Activated gamma-delta T cell treated with Interleukin-2 at 50 U/mL for 16 hours (primary cell): Measurements from ENCODE around the gene SPAG4.

ENCODE experiments used
- DNase-seq: peaks from one replicate; pipeline ENCODE4 v3.0.0-alpha.2; 2020

The SPAG4 gene

GRCh38 chr20:35615667-35616464 is at the start of gene SPAG4:
SPAG4 (plus strand) TSS chr20:35615829; CDS start chr20:35616004, 175 bp downstream.
- DNase-seq = peak; percentile 100

GRCh38 chr20:35568645-35569044 is 47.0 kb upstream of the SPAG4 start:
- no peak for DNase-seq

- no peak for DNase-seq
Observed at GRCh38 chr20:35571555-35571954, 44.1 kb upstream of the SPAG4 start.

GRCh38 chr20:35572838-35573237 is 42.8 kb upstream of the SPAG4 start:
- DNase-seq = no peak

GRCh38 chr20:35575958-35576357 is 39.7 kb upstream of the SPAG4 start:
- DNase-seq = no peak

- no peak for DNase-seq
Observed at GRCh38 chr20:35576816-35577215, 38.8 kb upstream of the SPAG4 start.

GRCh38 chr20:35578469-35578868 is 37.2 kb upstream of the SPAG4 start:
- DNase-seq = no peak

- DNase-seq = no peak
Observed at GRCh38 chr20:35579196-35579595, 36.4 kb upstream of the SPAG4 start.

GRCh38 chr20:35582131-35582530 is 33.5 kb upstream of the SPAG4 start:
- no peak for DNase-seq

- DNase-seq = no peak
Observed at GRCh38 chr20:35582741-35583404, 32.8 kb upstream of the SPAG4 start.

- DNase-seq = no peak
Observed at GRCh38 chr20:35583636-35584560, 31.7 kb upstream of the SPAG4 start.

- DNase-seq = no peak
Observed at GRCh38 chr20:35586751-35587425, 28.7 kb upstream of the SPAG4 start.

GRCh38 chr20:35587436-35587835 is 28.2 kb upstream of the SPAG4 start:
- DNase-seq = no peak

- DNase-seq = no peak
Observed at GRCh38 chr20:35588397-35588796, 27.2 kb upstream of the SPAG4 start.

GRCh38 chr20:35592339-35592974 is 23.2 kb upstream of the SPAG4 start:
- DNase-seq = no peak

- no peak for DNase-seq
Observed at GRCh38 chr20:35595456-35595855, 20.2 kb upstream of the SPAG4 start.

GRCh38 chr20:35595901-35596300 is 19.7 kb upstream of the SPAG4 start:
- DNase-seq = no peak

- no peak for DNase-seq
Observed at GRCh38 chr20:35597186-35597585, 18.4 kb upstream of the SPAG4 start.

GRCh38 chr20:35598476-35598875 is 17.2 kb upstream of the SPAG4 start:
- no peak for DNase-seq

GRCh38 chr20:35598899-35599775 is 16.5 kb upstream of the SPAG4 start:
- DNase-seq = no peak

- no peak for DNase-seq
Observed at GRCh38 chr20:35599776-35600120, 15.9 kb upstream of the SPAG4 start.
